Mononuclear cell (primary cell): ENCODE measurements around the gene AQP11. TPM values are rescaled to one million over a fixed set of nuclear protein-coding genes. Genes with fewer than 3 reads are reported as not detected.
A peak's percentile ranks its signal among the peaks of the same experiment; 100 is the strongest.
"Not testable (repeated sequence)": the region's sequence is repeated elsewhere in the genome, so short reads cannot be mapped to it uniquely, and the experiment has no call there.

Experiments used
- H3K27me3 ChIP-seq: 2 replicates; pipeline ENCODE4 v1.6.0; 2011; ENCODE audit warnings: low read length, control low read depth; ENCODE audit not compliant: insufficient read depth
- H3K4me1 ChIP-seq: 2 replicates; pipeline ENCODE4 v1.5.1; 2011; ENCODE audit warnings: mild to moderate bottlenecking, low read length, control low read depth; ENCODE audit not compliant: insufficient read depth
- H3K4me3 ChIP-seq: 2 replicates; pipeline ENCODE4 v1.5.1; 2011; ENCODE audit warnings: mild to moderate bottlenecking, low read length, moderate library complexity
- H3K9me3 ChIP-seq: 2 replicates; pipeline ENCODE4 v1.5.1; 2011; ENCODE audit warnings: low read depth, mild to moderate bottlenecking, control low read depth, low read length
- total RNA-seq: library from RNA; depleted of rRNA; stranded (reverse); fragments of >200 nt; gene quantifications from one replicate; pipeline ENCODE4 v1.2.3, GENCODE V29; 2012

AQP11 gene
- total RNA-seq, 1 donor, result 0.10 TPM

GRCh38 chr11:77569676-77570070, 20.1 kb upstream of the AQP11 start:
- Histone ChIP-seq H3K4me1 (no peaks in the 10 kb centered on the region), H3K9me3 (no peaks in the 10 kb centered on the region), H3K27me3 (no peaks in the 10 kb centered on the region), H3K4me3 (no peak overlapping the region)

DNA sequence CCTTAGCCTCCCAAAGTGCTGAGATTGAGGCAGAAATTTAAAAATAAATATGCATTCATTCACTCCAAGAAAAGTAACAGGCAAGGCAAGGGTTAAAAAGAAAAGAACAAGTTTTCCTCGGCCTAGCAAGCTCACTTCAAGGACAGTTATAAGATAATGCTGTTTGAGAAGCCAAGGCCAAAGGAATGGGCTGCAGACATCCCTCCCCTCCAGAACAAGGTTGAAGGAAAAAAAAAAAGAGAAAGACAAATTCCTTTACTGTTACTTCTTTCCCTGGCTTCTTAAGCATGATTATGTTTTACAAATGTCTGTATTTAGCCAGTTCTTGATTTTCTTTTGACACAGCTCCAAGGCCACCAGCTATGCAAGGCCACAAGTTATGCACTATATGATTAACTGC, 18.9 kb upstream of the AQP11 start:
- not testable (repeated sequence) for H3K27me3 ChIP-seq, H3K4me1 ChIP-seq

GRCh38 chr11:77575428-77575827, 14.3 kb upstream of the AQP11 start:
- not testable (repeated sequence) for H3K4me3 ChIP-seq, H3K9me3 ChIP-seq

More for the DNA sequence above, 18.9 kb upstream of the AQP11 start:
- not testable (repeated sequence) for H3K9me3 ChIP-seq, H3K4me3 ChIP-seq

GRCh38 chr11:77580712-77581337, 8.9 kb upstream of the AQP11 start:
- Histone ChIP-seq H3K4me1 (no peaks in the 10 kb centered on the region), H3K27me3 (no peaks in the 10 kb centered on the region), H3K9me3 (peaks cover 13% of the 10 kb centered on the region), H3K4me3 (no peak overlapping the region)

More at GRCh38 chr11:77575428-77575827, 14.3 kb upstream of the AQP11 start:
- H3K27me3 ChIP-seq, H3K4me1 ChIP-seq: not testable (repeated sequence)

- no peaks in the 10 kb centered on the region for H3K27me3 ChIP-seq
- H3K4me3 ChIP-seq, result peak overlapping the region; percentile 47
- H3K9me3 ChIP-seq, result no peaks in the 10 kb centered on the region
- peaks cover 14% of the 10 kb centered on the region for H3K4me1 ChIP-seq
These were observed 602 bp upstream of the AQP11 start for GRCh38 chr11:77589181-77589520.

GRCh38 chr11:77590194-77590782, 535 bp downstream of the AQP11 start:
- Histone ChIP-seq H3K27me3 (no peaks in the 10 kb centered on the region), H3K9me3 (no peaks in the 10 kb centered on the region), H3K4me3 (peak overlapping the region; percentile 47), H3K4me1 (peaks cover 14% of the 10 kb centered on the region)

- peaks cover 14% of the 10 kb centered on the region for H3K4me1 ChIP-seq
- H3K4me3 ChIP-seq, result no peak overlapping the region
- H3K9me3 ChIP-seq, result no peaks in the 10 kb centered on the region
- H3K27me3 ChIP-seq, result no peaks in the 10 kb centered on the region
These were observed 3.0 kb downstream of the AQP11 start for GRCh38 chr11:77592727-77593126.

GRCh38 chr11:77593883-77594282, 4.1 kb downstream of the AQP11 start:
- H3K4me1 ChIP-seq, result peaks cover 10% of the 10 kb centered on the region
- no peaks in the 10 kb centered on the region for H3K27me3 ChIP-seq
- H3K9me3 ChIP-seq, result no peaks in the 10 kb centered on the region
- no peak overlapping the region for H3K4me3 ChIP-seq

GRCh38 chr11:77596626-77597025, 6.9 kb downstream of the AQP11 start:
- Histone ChIP-seq H3K4me3 (no peak overlapping the region), H3K4me1 (no peaks in the 10 kb centered on the region), H3K9me3 (no peaks in the 10 kb centered on the region), H3K27me3 (no peaks in the 10 kb centered on the region)

GRCh38 chr11:77598195-77598594, 8.4 kb downstream of the AQP11 start:
- H3K27me3 ChIP-seq, result no peaks in the 10 kb centered on the region
- no peak overlapping the region for H3K4me3 ChIP-seq
- H3K9me3 ChIP-seq, result no peaks in the 10 kb centered on the region
- no peaks in the 10 kb centered on the region for H3K4me1 ChIP-seq

- H3K4me3 ChIP-seq, result no peak overlapping the region
- no peaks in the 10 kb centered on the region for H3K4me1 ChIP-seq
- no peaks in the 10 kb centered on the region for H3K9me3 ChIP-seq
- no peaks in the 10 kb centered on the region for H3K27me3 ChIP-seq
These were observed 12.8 kb downstream of the AQP11 start for GRCh38 chr11:77602381-77603088.

- H3K4me1 ChIP-seq, result no peaks in the 10 kb centered on the region
- H3K9me3 ChIP-seq, result no peaks in the 10 kb centered on the region
- H3K4me3 ChIP-seq, result no peak overlapping the region
- no peaks in the 10 kb centered on the region for H3K27me3 ChIP-seq
These were observed 14.5 kb downstream of the AQP11 start for GRCh38 chr11:77604281-77604680.

- Histone ChIP-seq H3K27me3 (no peaks in the 10 kb centered on the region), H3K4me1 (no peaks in the 10 kb centered on the region), H3K4me3 (no peak overlapping the region), H3K9me3 (no peaks in the 10 kb centered on the region)
These were observed 19.5 kb downstream of the AQP11 start for GRCh38 chr11:77609234-77609633.

GRCh38 chr11:77611921-77612320, 22.2 kb downstream of the AQP11 start:
- H3K9me3 ChIP-seq, result no peaks in the 10 kb centered on the region
- H3K27me3 ChIP-seq, result no peaks in the 10 kb centered on the region
- no peak overlapping the region for H3K4me3 ChIP-seq
- H3K4me1 ChIP-seq, result no peaks in the 10 kb centered on the region

DNA sequence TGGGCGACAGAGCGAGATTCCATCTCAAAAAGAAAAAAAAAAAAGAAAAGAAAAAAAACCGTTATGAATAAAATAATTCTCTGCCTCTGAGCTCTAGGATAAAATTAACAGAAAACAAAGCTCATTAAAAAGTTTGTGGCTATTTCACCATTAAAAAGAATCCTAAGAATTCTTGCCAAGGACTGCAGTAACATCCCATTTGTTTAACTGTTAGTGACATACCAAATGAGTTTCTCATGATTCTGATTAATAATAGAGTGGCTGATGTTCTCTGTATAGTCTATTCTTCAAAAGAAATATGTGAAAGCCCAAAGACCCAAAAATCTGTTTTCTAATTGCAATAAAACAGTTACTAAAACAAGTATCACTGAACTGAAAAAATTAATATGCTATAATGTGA, 28.1 kb downstream of the AQP11 start:
- Histone ChIP-seq H3K27me3 (no peaks in the 10 kb centered on the region), H3K4me1 (no peaks in the 10 kb centered on the region), H3K4me3 (no peak overlapping the region), H3K9me3 (no peaks in the 10 kb centered on the region)
